Spleen (tissue), 7 donors: Measurements from ENCODE around the gene PNPT1.

Experiments used
- POLR2A ChIP-seq, 3 donors: fragments of 450-650 bp; IDR thresholded peaks; one replicate each; pipeline ENCODE4 v1.5.1; 2017; ENCODE audit warnings: antibody characterized with exemption in 3 of 3, mild to moderate bottlenecking in 1 of 3
- POLR2AphosphoS5 ChIP-seq, 3 donors: sonication (generic); formaldehyde crosslinking; IDR thresholded peaks; one replicate each; pipeline ENCODE4 v1.5.1; 2017; ENCODE audit warnings: antibody characterized with exemption in 3 of 3
- TF ChIP-seq, protein P1 (sequence below), 11 experiments: fragments of 200-600 bp in 7 of 11; fragments of 450-650 bp in 4 of 11; sonication (generic) in 4 of 11; IDR thresholded peaks in 8 of 11; conservative IDR thresholded peaks in 3 of 11; 1 replicate in 7 of 11; 2 replicates in 4 of 11; pipeline versions ENCODE4 v1.4.0 to v1.8.0; 2016 to 2021; ENCODE audit warnings: antibody characterized with exemption in 11 of 11, inconsistent platforms in 4 of 11, mild to moderate bottlenecking in 1 of 11
- donor health status: DM: no; HTN: no; CAD: no; lungs with moderate emphysema.
- donor health status: DM: no; HTN: no; CAD: no.
- donor health status: DM: no; HTN: no; CAD: no.

DNA sequence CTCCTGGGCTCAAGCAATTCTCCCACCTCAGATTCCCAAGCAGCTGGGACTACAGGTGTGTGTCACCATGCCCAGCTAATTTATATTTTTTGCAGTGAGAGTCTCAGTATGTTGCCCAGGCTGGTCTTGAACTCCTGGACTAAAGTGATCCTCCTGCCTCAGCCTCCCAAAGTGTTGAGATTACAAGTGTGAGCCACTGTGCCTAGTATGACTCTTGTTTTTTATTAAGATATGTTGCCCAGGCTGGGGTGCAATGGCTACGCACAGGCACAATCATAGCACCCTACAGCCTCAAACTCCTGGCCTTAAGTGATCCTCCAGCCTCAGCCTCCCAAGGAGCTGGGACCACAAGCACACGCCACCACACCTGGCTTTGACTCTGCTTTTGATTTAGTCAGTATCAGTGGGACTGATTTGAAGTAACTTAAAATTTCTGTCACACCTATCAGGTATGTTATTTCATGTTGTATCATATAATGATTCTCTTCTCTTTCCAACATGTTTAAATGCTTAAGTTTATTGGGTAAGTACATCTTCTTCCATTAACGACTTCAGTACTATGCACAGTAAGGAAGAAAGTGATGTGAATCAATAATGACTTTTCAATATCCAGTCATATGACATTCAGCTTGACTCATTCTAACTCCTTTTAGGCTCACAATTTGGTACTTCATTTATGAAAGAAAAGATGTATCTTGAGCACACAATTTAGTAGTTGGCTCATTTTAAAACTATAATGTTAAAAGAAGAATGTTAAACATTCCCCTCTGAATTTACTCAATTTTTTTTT, 82.5 kb downstream of the PNPT1 start:
- TF ChIP-seq POLR2AphosphoS5 (IDR thresholded peaks at IDR 0.05) (peak in 1 of 3 donors; percentile 17), POLR2A (IDR thresholded peaks at IDR 0.05) (no peak)
- TF ChIP-seq, protein P1, sequence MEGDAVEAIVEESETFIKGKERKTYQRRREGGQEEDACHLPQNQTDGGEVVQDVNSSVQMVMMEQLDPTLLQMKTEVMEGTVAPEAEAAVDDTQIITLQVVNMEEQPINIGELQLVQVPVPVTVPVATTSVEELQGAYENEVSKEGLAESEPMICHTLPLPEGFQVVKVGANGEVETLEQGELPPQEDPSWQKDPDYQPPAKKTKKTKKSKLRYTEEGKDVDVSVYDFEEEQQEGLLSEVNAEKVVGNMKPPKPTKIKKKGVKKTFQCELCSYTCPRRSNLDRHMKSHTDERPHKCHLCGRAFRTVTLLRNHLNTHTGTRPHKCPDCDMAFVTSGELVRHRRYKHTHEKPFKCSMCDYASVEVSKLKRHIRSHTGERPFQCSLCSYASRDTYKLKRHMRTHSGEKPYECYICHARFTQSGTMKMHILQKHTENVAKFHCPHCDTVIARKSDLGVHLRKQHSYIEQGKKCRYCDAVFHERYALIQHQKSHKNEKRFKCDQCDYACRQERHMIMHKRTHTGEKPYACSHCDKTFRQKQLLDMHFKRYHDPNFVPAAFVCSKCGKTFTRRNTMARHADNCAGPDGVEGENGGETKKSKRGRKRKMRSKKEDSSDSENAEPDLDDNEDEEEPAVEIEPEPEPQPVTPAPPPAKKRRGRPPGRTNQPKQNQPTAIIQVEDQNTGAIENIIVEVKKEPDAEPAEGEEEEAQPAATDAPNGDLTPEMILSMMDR (IDR thresholded peaks at IDR 0.05 in 8 of 11, conservative IDR thresholded peaks at IDR 0.05 in 3 of 11) = no peak
